ENCODE data around the gene CDKN2B-AS1.

CDKN2B-AS1 gene

DNA sequence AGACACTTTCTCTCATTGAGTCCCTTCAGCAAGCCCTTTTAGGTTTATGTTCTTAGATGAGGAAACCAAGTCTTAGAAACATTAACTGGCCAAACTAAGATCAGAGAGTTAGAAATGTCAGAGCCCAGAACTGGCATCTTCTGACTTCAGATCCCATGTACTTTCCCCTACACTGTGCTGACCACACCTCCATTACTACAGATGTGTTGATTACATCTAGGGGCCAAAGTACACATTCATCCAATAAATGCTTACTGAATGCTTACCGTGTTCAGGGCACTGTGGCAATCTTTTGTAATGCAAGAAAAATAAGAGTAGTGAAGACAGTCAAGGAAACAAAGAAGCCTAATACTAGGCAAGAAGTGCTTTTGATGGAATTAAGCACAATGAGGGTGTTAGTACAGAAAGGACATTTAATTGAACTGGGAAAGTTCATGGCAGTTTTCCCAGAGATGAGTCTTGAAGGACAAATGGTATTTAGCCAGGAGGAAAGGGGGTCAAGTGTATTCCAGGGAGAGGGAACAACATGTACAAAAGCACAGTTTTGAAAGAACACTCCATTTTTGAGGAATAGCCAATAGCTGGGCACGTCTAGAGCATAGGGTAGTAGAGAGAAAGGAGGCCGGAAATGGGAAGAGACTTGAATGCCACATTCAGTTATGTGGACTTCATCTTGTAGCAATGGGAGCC is 104.2 kb downstream of the CDKN2B-AS1 start:
- no peak for DNase-seq

- DNase-seq: peak; percentile 30
Measured at GRCh38 chr9:22100626-22101025, 106.0 kb downstream of the CDKN2B-AS1 start.

DNA sequence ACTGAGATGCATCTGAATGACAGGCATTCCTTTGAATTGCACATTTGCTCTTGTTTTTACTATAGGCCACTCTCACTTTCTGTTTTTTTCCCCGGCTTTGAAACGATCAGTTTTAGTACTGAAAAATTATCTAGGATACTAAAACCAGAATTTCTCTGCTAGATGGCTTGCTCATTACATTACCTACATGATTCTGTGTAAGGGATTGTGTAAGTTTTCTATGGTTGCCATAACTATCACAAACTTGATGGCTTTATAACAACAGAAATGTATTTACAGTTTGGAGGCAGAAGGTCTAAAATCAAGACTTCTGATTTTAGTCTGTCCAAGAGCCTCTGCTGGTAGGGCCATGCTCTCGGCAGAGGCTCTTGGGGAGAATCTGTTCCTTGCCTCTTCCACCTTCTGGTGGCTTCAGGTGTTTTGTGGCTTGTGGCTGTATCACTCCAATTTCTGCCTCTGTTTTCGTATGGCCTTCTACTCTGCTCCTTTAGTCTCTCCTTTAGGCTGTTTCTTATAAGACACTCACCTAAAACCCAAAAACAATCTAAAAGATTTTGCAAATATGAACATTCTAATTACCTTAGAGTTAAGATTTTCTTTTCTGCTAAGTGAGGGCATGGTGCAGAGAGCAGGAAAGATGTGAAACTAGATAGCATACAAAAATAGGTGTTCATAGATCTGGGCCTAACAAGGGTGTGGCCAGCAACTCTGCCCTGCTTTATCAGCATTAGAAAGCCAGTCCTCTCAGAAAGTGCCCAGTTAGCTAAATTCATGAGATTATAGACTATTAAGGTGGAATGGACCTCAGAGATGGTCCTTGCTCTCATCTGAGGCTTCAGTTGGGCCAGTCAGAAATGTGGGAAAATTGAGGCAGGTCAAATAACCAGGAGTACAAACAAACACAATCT is 107.8 kb downstream of the CDKN2B-AS1 start:
- DNase-seq: no peak

DNA sequence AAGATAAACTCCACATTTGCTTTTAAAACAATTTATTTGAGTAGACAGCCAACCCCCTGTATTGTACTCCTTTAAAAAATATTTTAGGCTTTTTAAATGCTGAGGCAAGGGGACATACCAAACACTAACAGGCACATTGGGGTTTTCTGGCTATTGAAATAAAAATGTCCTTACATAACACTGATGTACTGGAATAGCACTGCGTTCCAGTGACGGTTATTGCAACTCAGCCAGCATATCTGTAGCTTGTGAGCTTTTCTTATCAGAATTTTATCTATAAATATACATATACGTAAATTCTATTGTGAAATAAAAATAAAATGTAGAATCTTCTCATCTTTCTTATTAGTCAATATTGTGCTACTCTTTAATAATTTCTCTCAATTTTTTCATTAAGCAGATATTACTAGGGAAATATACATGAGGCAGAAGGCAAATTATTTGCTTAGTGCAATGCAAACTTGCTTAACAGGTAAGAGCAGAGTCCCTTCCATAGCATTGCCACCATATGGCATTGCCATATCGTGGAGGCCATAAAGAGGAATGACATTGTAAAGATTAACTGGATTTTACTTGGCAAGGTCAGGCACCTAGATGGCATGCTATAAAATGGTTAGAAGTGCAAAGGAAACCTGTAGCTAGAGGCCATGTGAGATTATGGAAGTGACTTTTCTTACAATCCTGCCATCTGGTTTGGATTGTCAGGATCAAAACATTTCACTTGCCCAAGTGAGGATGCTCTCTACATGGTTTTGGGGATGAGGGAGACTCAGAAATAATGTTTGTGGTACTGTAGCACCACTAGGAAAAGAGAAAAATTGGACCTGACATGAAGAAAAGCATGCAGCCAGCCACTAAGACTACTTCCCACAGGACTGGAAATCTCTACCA is 109.3 kb downstream of the CDKN2B-AS1 start:
- peak; percentile 62 for DNase-seq

DNA sequence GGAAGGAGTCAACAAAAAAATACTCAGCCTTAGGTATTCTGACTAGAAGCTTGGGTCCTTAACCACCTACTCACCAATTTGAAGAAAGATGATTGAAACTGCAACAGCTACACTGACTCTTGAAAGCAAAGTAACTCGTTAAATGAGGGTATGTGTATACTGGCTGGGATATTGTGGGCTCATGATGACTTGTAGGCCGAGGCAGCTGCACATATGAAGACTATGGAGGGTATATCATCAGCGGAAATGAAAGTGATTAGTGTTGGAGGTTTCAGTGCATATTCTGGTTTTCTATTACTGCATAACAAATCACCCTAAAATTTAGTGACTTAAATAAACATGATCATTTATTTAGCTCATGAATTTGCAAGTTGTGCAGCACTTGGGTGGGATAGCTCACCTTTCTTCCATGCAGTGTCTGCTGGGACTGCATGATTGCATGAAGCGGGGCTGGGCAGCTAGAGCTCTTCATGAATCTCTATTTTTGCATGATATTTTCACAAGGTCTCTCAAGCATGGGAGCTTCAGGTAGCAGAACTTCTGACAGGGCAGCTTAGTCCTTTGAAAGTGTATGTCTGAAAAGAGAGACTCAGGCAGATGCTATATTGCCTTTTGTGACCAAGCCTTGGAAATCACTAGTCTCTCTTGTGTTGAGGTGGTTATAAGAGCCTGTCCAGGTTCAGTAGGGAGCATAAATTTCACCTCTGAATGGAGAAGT is 110.6 kb downstream of the CDKN2B-AS1 start:
- no peak for DNase-seq

DNA sequence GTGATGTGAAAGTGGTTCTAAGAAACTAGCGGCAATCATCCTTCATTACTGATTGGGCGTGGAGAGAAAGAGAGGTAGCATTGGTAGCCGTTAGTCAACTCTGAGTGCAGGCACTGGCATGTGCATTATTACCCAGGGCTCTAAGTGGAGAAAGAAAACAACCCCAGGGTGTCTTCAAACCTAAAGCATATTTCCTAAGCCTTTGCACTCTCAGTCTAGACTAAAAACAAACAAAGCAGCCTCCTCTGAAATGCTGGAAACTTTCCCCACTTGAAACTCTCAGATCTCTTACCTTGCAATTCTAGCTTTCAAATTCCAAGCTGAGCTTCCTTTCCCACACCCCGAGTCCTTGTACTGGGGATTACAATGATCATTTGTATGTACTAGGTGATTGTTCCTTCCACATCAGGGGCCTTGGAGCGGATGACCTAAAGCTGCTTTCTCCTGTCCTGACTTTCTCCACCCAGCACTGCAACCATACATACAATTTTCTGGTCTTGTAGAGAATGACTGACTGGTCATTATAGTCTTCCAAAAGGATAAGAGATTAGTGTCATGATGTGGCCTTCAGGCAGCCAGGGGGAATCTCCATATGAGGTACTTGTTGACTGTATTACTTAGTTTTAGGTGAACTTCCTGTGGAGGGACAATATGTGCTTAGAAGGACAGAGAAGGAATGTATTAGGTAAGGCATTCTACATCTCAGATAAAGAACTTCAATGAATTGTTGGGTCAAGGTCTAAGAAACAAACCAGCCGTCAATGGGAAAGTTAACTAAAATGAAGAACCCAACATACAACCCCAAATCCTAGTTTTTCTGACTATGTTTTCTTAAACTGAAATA is 112.8 kb downstream of the CDKN2B-AS1 start:
- DNase-seq: no peak

DNA sequence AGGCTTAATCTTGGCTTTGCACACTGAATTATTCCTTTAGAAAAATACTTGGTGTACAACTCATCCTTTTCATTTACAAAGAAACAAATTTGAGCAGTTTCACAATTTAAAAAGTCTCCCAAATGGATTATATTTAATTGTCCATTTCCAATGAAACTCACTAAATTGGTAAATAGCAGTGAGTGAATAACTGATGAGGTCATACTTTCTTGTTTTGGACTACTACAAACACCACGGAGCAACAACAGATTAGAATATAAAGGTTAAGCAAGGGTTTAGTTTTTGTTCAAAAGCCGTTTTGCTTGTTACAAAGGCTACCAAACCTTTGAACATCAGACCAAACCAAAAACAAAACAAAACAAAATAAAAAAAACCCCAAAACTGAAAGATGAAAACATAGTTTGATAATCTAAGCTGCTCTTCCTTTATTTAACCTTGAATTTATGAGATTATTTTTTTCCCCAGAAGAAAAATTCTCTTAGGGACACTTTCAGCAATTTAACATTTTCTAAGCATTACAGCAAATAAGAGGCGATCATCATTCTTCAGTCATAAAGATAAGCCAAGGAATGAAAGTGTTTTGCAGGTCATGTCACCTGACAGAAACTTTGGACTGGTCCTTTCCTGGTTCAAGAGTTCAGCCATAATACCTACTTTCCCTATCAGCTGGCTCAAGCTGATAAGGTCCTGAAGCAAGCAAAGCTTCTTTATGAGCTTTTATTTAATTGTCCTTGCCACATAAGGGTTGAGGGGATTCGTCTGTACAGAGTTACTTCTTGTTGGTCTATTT is 114.2 kb downstream of the CDKN2B-AS1 start:
- DNase-seq: no peak

- DNase-seq: no peak
Measured at GRCh38 chr9:22111176-22111953, 116.8 kb downstream of the CDKN2B-AS1 start.

DNA sequence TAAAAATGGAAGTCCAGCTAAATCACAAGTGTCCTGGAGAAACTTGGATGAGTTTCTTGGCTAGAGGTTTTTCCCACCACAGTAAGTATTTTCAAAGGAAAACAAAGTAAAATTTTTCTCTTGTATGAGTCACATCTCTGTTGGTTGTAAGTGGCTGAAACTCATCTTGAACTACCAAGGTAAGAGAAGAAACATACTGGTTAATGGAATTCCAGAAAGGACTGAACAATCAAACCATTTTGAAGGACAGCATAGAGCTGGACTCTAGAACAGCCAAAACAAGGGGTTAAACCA is 117.3 kb downstream of the CDKN2B-AS1 start:
- DNase-seq: no peak

GRCh38 chr9:22112870-22113821 is 118.6 kb downstream of the CDKN2B-AS1 start:
- DNase-seq: no peak

- no peak for DNase-seq
Measured at GRCh38 chr9:22114956-22115355, 120.4 kb downstream of the CDKN2B-AS1 start.

- no peak for DNase-seq
Measured at GRCh38 chr9:22116758-22117157, 122.2 kb downstream of the CDKN2B-AS1 start.

- DNase-seq: peak; percentile 56
Measured at GRCh38 chr9:22117511-22118384, 123.2 kb downstream of the CDKN2B-AS1 start.

GRCh38 chr9:22118810-22119521 is 124.4 kb downstream of the CDKN2B-AS1 start:
- peak; percentile 60 for DNase-seq

- peak; percentile 68 for DNase-seq
Measured at GRCh38 chr9:22119522-22120158, 125.0 kb downstream of the CDKN2B-AS1 start.

GRCh38 chr9:22120159-22120549 is 125.6 kb downstream of the CDKN2B-AS1 start:
- no peak for DNase-seq

GRCh38 chr9:22120595-22120994 is 126.0 kb downstream of the CDKN2B-AS1 start:
- DNase-seq: peak; percentile 27

Measured in NCI-H69 (cell line).